ENCODE results near the gene MYCBPAP.

MYCBPAP gene

GRCh38 chr17:50548831-50549230 is 40.6 kb downstream of the MYCBPAP start:
- H3K9me3 Mint-ChIP-seq, result no peaks in the 10 kb centered on the region
- no peak overlapping the region for H3K4me3 Mint-ChIP-seq
- peaks cover 10 to 24% of the 10 kb centered on the region in 2 donors for H3K27me3 Mint-ChIP-seq
- no peak for ATAC-seq (replicated peaks)
- H3K4me1 Mint-ChIP-seq, result peaks cover 8 to 20% of the 10 kb centered on the region in 2 donors
- DNase-seq, result no peak
- peaks cover 3 to 20% of the 10 kb centered on the region in 2 donors for H3K36me3 Mint-ChIP-seq
- no peak overlapping the region for H3K27ac Mint-ChIP-seq

- Mint-ChIP-seq H3K4me3 (no peak overlapping the region), H3K27me3 (peaks cover 5 to 18% of the 10 kb centered on the region in 2 donors), H3K36me3 (peaks cover 3 to 20% of the 10 kb centered on the region in 2 donors), H3K27ac (no peak overlapping the region), H3K4me1 (peaks cover 8 to 20% of the 10 kb centered on the region in 2 donors), H3K9me3 (no peaks in the 10 kb centered on the region)
- ATAC-seq (replicated peaks) (no peak), DNase-seq (no peak)
These were observed 41.2 kb downstream of the MYCBPAP start for GRCh38 chr17:50549256-50549941.

GRCh38 chr17:50549969-50550368 is 41.7 kb downstream of the MYCBPAP start:
- no peak for DNase-seq
- Mint-ChIP-seq H3K27ac (no peak overlapping the region), H3K27me3 (peaks cover 0 to 15% of the 10 kb centered on the region in 2 donors), H3K4me1 (peaks cover 8 to 20% of the 10 kb centered on the region in 2 donors), H3K4me3 (no peak overlapping the region), H3K9me3 (no peaks in the 10 kb centered on the region), H3K36me3 (peaks cover 3 to 25% of the 10 kb centered on the region in 2 donors)
- ATAC-seq (replicated peaks), result no peak

GRCh38 chr17:50550661-50551432 is 42.6 kb downstream of the MYCBPAP start:
- DNase-seq (no peak), ATAC-seq (replicated peaks) (no peak)
- Mint-ChIP-seq H3K9me3 (no peaks in the 10 kb centered on the region), H3K4me1 (peaks cover 8 to 20% of the 10 kb centered on the region in 2 donors), H3K36me3 (peaks cover 7 to 31% of the 10 kb centered on the region in 2 donors), H3K27ac (no peak overlapping the region), H3K4me3 (no peak overlapping the region), H3K27me3 (peaks cover 0 to 12% of the 10 kb centered on the region in 2 donors)

- H3K4me1 Mint-ChIP-seq, result peaks cover 8 to 17% of the 10 kb centered on the region in 2 donors
- H3K4me3 Mint-ChIP-seq, result no peak overlapping the region
- DNase-seq (no peak), ATAC-seq (replicated peaks) (no peak)
- H3K27ac Mint-ChIP-seq, result no peak overlapping the region
- H3K27me3 Mint-ChIP-seq, result peaks cover 2 to 10% of the 10 kb centered on the region in 2 donors
- no peaks in the 10 kb centered on the region for H3K9me3 Mint-ChIP-seq
- H3K36me3 Mint-ChIP-seq, result peaks cover 7 to 33% of the 10 kb centered on the region in 2 donors
These were observed 43.2 kb downstream of the MYCBPAP start for GRCh38 chr17:50551433-50551815.

GRCh38 chr17:50551884-50552283 is 43.6 kb downstream of the MYCBPAP start:
- peaks cover 6 to 15% of the 10 kb centered on the region in 2 donors for H3K27me3 Mint-ChIP-seq
- ATAC-seq (replicated peaks) (no peak), DNase-seq (no peak)
- peaks cover 7 to 37% of the 10 kb centered on the region in 2 donors for H3K36me3 Mint-ChIP-seq
- no peak overlapping the region for H3K4me3 Mint-ChIP-seq
- H3K9me3 Mint-ChIP-seq, result no peaks in the 10 kb centered on the region
- H3K4me1 Mint-ChIP-seq, result peaks cover 6 to 13% of the 10 kb centered on the region in 2 donors
- no peak overlapping the region for H3K27ac Mint-ChIP-seq

- Mint-ChIP-seq H3K36me3 (peaks cover 7 to 36% of the 10 kb centered on the region in 2 donors), H3K27ac (no peak overlapping the region), H3K4me3 (no peak overlapping the region), H3K4me1 (peaks cover 9 to 11% of the 10 kb centered on the region in 2 donors), H3K27me3 (peaks cover 27 to 33% of the 10 kb centered on the region in 2 donors), H3K9me3 (no peaks in the 10 kb centered on the region)
- no peak for DNase-seq
- no peak for ATAC-seq (replicated peaks)
These were observed 46.0 kb downstream of the MYCBPAP start for GRCh38 chr17:50554201-50554600.

GRCh38 chr17:50556803-50557202 is 48.6 kb downstream of the MYCBPAP start:
- DNase-seq (no peak), ATAC-seq (replicated peaks) (no peak)
- Mint-ChIP-seq H3K27me3 (peaks cover 43 to 45% of the 10 kb centered on the region in 2 donors), H3K9me3 (no peaks in the 10 kb centered on the region), H3K36me3 (peaks cover 3 to 23% of the 10 kb centered on the region in 2 donors), H3K4me3 (no peak overlapping the region), H3K4me1 (peaks cover 13 to 23% of the 10 kb centered on the region in 2 donors), H3K27ac (no peak overlapping the region)

GRCh38 chr17:50557630-50558029 is 49.4 kb downstream of the MYCBPAP start:
- Mint-ChIP-seq H3K27me3 (peaks cover 51 to 52% of the 10 kb centered on the region in 2 donors), H3K4me1 (peaks cover 18 to 31% of the 10 kb centered on the region in 2 donors), H3K4me3 (no peak overlapping the region), H3K36me3 (peaks cover 3 to 23% of the 10 kb centered on the region in 2 donors), H3K27ac (peak overlapping the region; percentile 62), H3K9me3 (no peaks in the 10 kb centered on the region)
- no peak for DNase-seq
- ATAC-seq (replicated peaks), result no peak

- DNase-seq, result no peak
- no peak for ATAC-seq (replicated peaks)
- Mint-ChIP-seq H3K27ac (no peak overlapping the region), H3K27me3 (peaks cover 53 to 56% of the 10 kb centered on the region in 2 donors), H3K9me3 (no peaks in the 10 kb centered on the region), H3K4me3 (peak overlapping the region; percentile 52 to 90), H3K4me1 (peaks cover 18 to 31% of the 10 kb centered on the region in 2 donors), H3K36me3 (peaks cover 3 to 22% of the 10 kb centered on the region in 2 donors)
These were observed 49.9 kb downstream of the MYCBPAP start for GRCh38 chr17:50558091-50558490.

- no peak for DNase-seq
- Mint-ChIP-seq H3K4me3 (peak overlapping the region; percentile 84 to 90), H3K9me3 (no peaks in the 10 kb centered on the region), H3K27me3 (peaks cover 57 to 61% of the 10 kb centered on the region in 2 donors), H3K4me1 (peaks cover 18 to 31% of the 10 kb centered on the region in 2 donors), H3K27ac (peak overlapping the region; percentile 73), H3K36me3 (peaks cover 3 to 18% of the 10 kb centered on the region in 2 donors)
- ATAC-seq (replicated peaks), result no peak
These were observed 50.3 kb downstream of the MYCBPAP start for GRCh38 chr17:50558581-50558940.

GRCh38 chr17:50558941-50559614 is 50.8 kb downstream of the MYCBPAP start:
- H3K27ac Mint-ChIP-seq, result peak overlapping the region; percentile 73
- peaks cover 3 to 17% of the 10 kb centered on the region in 2 donors for H3K36me3 Mint-ChIP-seq
- peak overlapping the region; percentile 84 to 90 for H3K4me3 Mint-ChIP-seq
- ATAC-seq (replicated peaks) (peak in 1 of 2 donors; percentile 14), DNase-seq (no peak)
- H3K4me1 Mint-ChIP-seq, result peaks cover 18 to 31% of the 10 kb centered on the region in 2 donors
- H3K27me3 Mint-ChIP-seq, result peaks cover 62 to 66% of the 10 kb centered on the region in 2 donors
- H3K9me3 Mint-ChIP-seq, result no peaks in the 10 kb centered on the region

GRCh38 chr17:50559674-50560184 is 51.5 kb downstream of the MYCBPAP start:
- Mint-ChIP-seq H3K27ac (peak overlapping the region; percentile 25), H3K9me3 (no peaks in the 10 kb centered on the region), H3K4me1 (peaks cover 18 to 33% of the 10 kb centered on the region in 2 donors), H3K27me3 (peaks cover 68 to 69% of the 10 kb centered on the region in 2 donors), H3K4me3 (peak overlapping the region; percentile 84 to 90), H3K36me3 (peaks cover 3 to 14% of the 10 kb centered on the region in 2 donors)
- DNase-seq, result no peak
- ATAC-seq (replicated peaks), result peak; percentile 50 to 57

Data from stimulated activated naive B cell treated with anti-CD40 and anti-IgM and Interleukin-4, amounts not matched to agents 10 μg/mL and 1 μg/mL and 100 μg/mL, for 72 hours (primary cell).